Articular chondrocyte of knee joint (primary cell): ENCODE measurements around the gene CCL4L2. TPM values are rescaled to one million over a fixed set of nuclear protein-coding genes. Genes with fewer than 3 reads are reported as not detected.

ENCODE experiments used
- small RNA-seq: library from RNA; depleted of rRNA; stranded (forward); fragments of <200 nt; gene quantifications from one replicate; pipeline ENCODE3, GENCODE V24; 2012
- total RNA-seq: library from RNA; depleted of rRNA; stranded (reverse); fragments of >200 nt; gene quantifications from 2 replicates; pipeline ENCODE4 v1.2.3, GENCODE V29; 2012

CCL4L2 gene
- not detected in 2 replicates for total RNA-seq

DNA sequence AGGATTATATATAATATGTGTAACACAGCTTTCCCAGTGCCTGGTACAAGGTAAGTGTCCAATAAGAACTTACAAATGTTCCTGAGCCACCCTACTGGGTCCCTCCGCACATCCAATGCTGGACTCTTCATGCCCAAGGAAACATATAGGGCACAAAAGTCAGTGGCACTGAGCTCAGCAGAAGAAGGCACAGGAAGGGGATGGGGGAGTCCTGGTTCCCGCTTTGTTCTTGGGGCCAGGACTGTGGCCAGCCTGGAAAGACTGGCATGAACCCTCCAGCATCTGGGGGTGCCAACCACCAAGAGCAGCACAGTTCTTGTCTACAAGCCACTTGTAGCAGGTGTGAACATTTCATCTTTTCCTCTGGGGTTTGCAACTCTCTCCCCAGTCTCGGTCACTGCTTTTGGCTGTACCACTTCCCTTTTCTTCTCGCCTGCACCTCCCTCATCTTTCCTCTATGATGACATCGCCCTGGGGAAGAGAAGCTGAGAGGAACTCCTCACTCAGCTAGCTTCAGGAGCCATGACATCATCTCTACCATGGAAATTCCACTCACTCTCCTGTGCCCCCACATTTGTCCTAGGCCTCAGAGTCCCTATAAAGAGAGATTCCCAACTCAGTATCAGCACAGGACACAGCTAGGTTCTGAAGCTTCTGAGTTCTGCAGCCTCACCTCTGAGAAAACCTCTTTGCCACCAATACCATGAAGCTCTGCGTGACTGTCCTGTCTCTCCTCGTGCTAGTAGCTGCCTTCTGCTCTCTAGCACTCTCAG, at the start of gene CCL4L2:
Gene CCL4L2, plus strand, starts transcription at position 625 of the 773 bp plus-strand sequence.

DNA sequence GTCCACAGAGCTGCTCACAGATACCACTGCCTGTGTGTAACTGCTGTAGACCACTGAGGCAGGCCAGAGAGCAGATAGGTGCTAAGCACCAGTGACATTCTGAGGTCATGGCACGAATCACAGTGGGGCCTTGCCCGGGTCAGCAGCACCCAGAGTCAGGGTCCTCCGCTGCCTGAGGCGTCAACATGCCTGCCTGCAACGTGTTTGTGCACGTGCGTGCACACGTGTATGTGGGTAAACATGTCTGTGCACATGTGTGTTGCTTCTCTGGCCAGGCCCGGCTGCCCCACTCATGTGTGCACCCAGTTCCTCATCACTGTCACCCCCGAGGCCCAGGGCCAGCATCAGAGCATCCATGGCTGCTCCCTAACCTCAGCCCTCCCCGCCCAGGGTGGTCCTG, 34.3 kb upstream of the CCL4L2 start, which contains the start of gene TBC1D3B:
Gene TBC1D3B, minus strand, starts transcription at position 101 of the 400 bp plus-strand sequence. CDS start 1,586 bp downstream, outside the sequence.

Small RNAs within 50 kb of the gene (small RNA-seq; reads per million reads assigned to genes)
- gene AC243829.3 (not detected), gene AC243829.6 (not detected)

Other genes starting within 250 kb of the CCL4L2 start
- gene CCL16, start 229.6 kb upstream of the CCL4L2 start, total RNA-seq = not detected in 2 replicates
- gene CCL14, start 224.3 kb upstream of the CCL4L2 start, total RNA-seq = not detected in 2 replicates
- gene CCL15, start 209.5 kb upstream of the CCL4L2 start, total RNA-seq = not detected in 2 replicates
- not detected in 2 replicates for gene CCL23, start 193.1 kb upstream of the CCL4L2 start, total RNA-seq
- gene CCL18, start 146.8 kb upstream of the CCL4L2 start, total RNA-seq = not detected in 2 replicates
- not detected in 2 replicates for gene CCL3, start 120.9 kb upstream of the CCL4L2 start, total RNA-seq
- gene CCL4, start 107.2 kb upstream of the CCL4L2 start, total RNA-seq = not detected in 2 replicates
- gene TBC1D3B, start 34.4 kb upstream of the CCL4L2 start, total RNA-seq = 1.0 TPM in 1 of 2 replicates, not detected in the other
- gene CCL3L1, start 14.3 kb upstream of the CCL4L2 start, total RNA-seq = not detected in 2 replicates
- gene TBC1D3I, start 53.5 kb downstream of the CCL4L2 start, total RNA-seq = not detected in 2 replicates
- not detected in 2 replicates for gene TBC1D3G, start 112.8 kb downstream of the CCL4L2 start, total RNA-seq
- gene TBC1D3H, start 177.4 kb downstream of the CCL4L2 start, total RNA-seq = 0.11 TPM in 1 of 2 replicates, not detected in the other